Measurements from ENCODE around the gene VIP. TPM values are rescaled to one million over a fixed set of nuclear protein-coding genes. Genes with fewer than 3 reads are reported as not detected.

Gene VIP
- total and polyA plus RNA-seq, 12 donors, result 0.22 to 19.5 (median 1.4) TPM; not detected in 3

- H3K4me3 ChIP-seq, result no peak overlapping the region
- H3K27me3 ChIP-seq, result no peaks in the 10 kb centered on the region
- intact Hi-C loops (cut with DNase I), result no loop called here
- peaks cover 0 to 4% (median 0%) of the 10 kb centered on the region in 3 donors for H3K9me3 ChIP-seq (replicated peaks in 1 of 3)
- TF ChIP-seq, protein P1, sequence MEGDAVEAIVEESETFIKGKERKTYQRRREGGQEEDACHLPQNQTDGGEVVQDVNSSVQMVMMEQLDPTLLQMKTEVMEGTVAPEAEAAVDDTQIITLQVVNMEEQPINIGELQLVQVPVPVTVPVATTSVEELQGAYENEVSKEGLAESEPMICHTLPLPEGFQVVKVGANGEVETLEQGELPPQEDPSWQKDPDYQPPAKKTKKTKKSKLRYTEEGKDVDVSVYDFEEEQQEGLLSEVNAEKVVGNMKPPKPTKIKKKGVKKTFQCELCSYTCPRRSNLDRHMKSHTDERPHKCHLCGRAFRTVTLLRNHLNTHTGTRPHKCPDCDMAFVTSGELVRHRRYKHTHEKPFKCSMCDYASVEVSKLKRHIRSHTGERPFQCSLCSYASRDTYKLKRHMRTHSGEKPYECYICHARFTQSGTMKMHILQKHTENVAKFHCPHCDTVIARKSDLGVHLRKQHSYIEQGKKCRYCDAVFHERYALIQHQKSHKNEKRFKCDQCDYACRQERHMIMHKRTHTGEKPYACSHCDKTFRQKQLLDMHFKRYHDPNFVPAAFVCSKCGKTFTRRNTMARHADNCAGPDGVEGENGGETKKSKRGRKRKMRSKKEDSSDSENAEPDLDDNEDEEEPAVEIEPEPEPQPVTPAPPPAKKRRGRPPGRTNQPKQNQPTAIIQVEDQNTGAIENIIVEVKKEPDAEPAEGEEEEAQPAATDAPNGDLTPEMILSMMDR (IDR thresholded peaks at IDR 0.05), result no peak
- no peak for TF ChIP-seq POLR2A (IDR thresholded peaks at IDR 0.05)
- no peaks in the 10 kb centered on the region for H3K36me3 ChIP-seq (replicated peaks in 1 of 2)
- H3K4me1 ChIP-seq (replicated peaks in 1 of 2), result no peaks in the 10 kb centered on the region
- no peak overlapping the region for H3K27ac ChIP-seq
- WGBS, 4 donors, result 48 to 62% (median 55%) methylated on average over 2 of the region's 2 CpGs
- no peak for DNase-seq
These were observed 13.8 kb upstream of the VIP start for GRCh38 chr6:152736687-152737273.

DNA sequence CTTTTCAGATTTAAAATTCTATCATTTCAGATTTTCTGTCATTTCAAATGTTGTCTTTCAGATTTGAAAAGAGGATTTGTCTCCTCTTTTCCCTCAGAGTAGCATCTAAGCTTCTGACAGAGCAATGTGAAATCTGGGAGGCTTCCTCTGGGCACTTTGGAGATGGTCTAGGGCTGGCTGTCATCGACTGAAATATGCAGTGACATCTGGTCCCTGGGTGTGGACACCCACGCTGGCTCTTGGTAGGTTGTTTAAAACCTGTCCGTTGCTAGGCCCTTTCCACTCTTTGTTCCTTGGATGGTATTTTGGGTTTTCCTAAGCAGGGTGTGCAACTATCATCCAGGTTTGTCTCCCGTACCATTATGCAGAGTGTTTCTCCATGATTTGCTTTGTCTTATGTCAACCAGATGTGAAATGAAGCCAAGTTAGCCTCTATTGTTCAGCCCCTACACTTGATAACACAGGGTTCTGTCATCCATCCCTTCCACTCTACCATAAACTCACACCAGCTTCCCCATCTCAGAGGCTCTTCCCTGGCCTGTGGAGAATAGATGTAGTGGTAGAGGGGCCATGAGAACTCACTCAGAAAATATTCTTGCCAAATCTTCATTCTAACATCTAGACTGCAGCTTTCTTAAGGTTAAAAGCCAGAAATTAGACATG is 5.0 kb upstream of the VIP start:
- intact Hi-C loops (cut with DNase I), result no loop called here

GRCh38 chr6:152746172-152746553 is 4.4 kb upstream of the VIP start:
- TF ChIP-seq POLR2A (IDR thresholded peaks at IDR 0.05), result no peak
- TF ChIP-seq, protein P1 (IDR thresholded peaks at IDR 0.05), result no peak
- intact Hi-C loops (cut with DNase I), result no loop called here
- DNase-seq, result no peak
- Histone ChIP-seq H3K36me3 (replicated peaks in 1 of 2) (no peaks in the 10 kb centered on the region), H3K4me3 (no peak overlapping the region), H3K27ac (no peak overlapping the region), H3K4me1 (replicated peaks in 1 of 2) (no peaks in the 10 kb centered on the region), H3K27me3 (no peaks in the 10 kb centered on the region), H3K9me3 (replicated peaks in 1 of 3) (peaks cover 0 to 7% (median 0%) of the 10 kb centered on the region in 3 donors)
- WGBS, 4 donors, result 56 to 78% (median 67%) methylated on average over 2 of the region's 2 CpGs

More for the DNA sequence above, 5.0 kb upstream of the VIP start:
- no peak for DNase-seq
- Histone ChIP-seq H3K9me3 (replicated peaks in 1 of 3) (peaks cover 0 to 7% (median 0%) of the 10 kb centered on the region in 3 donors), H3K4me3 (no peak overlapping the region), H3K27me3 (no peaks in the 10 kb centered on the region), H3K36me3 (replicated peaks in 1 of 2) (no peaks in the 10 kb centered on the region), H3K4me1 (replicated peaks in 1 of 2) (no peaks in the 10 kb centered on the region), H3K27ac (no peak overlapping the region)
- TF ChIP-seq POLR2A (IDR thresholded peaks at IDR 0.05), result no peak
- TF ChIP-seq, protein P1 (IDR thresholded peaks at IDR 0.05), result no peak
- WGBS, 4 donors, result 58 to 80% (median 74%) methylated on average over 4 of the region's 4 CpGs

- intact Hi-C loops (cut with DNase I), result no loop called here
- H3K9me3 ChIP-seq (replicated peaks in 1 of 3), result peaks cover 0 to 7% (median 0%) of the 10 kb centered on the region in 3 donors
- H3K27me3 ChIP-seq, result no peaks in the 10 kb centered on the region
- TF ChIP-seq POLR2A (IDR thresholded peaks at IDR 0.05), result no peak
- TF ChIP-seq, protein P1 (IDR thresholded peaks at IDR 0.05), result peak in 3 of 6 experiments; percentile 7 to 33 (median 9)
- no peaks in the 10 kb centered on the region for H3K36me3 ChIP-seq (replicated peaks in 1 of 2)
- no peak overlapping the region for H3K27ac ChIP-seq
- 32 to 48% (median 39%) methylated on average over 1 of the region's 1 CpG for WGBS, 4 donors
- DNase-seq, result no peak
- no peak overlapping the region for H3K4me3 ChIP-seq
- H3K4me1 ChIP-seq (replicated peaks in 1 of 2), result no peaks in the 10 kb centered on the region
These were observed 1.8 kb upstream of the VIP start for GRCh38 chr6:152748843-152749242.
